Fibroblast of skin of right quadriceps (primary cell): Measurements from ENCODE around the gene SSTR5.

Experiments
- DNase-seq: peaks from one replicate; pipeline ENCODE4 v3.0.0-alpha.2; 2013

The SSTR5 gene

DNA sequence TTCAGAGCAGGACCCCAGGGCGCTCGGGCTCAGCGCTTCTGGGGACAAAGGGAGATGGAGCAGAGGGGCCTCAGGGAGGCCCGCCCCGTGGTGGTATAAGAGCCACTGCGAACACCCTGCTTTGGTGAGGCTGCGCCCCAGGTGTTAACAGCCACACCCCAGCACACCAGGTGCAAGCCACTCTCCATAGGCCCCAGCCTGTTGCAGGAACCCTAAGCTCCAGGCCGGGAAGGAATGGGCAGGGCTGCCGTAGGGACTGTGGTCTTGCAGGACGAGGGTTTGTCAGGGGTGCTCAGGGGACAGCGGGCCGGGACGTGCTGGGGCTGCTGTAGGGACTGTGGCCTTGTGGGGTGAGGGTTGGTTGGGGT lies 17.0 kb upstream of the SSTR5 start:
- DNase-seq: no peak

GRCh38 chr16:1056196-1056595 lies 16.4 kb upstream of the SSTR5 start:
- DNase-seq: no peak

- DNase-seq: no peak
These were observed 15.2 kb upstream of the SSTR5 start for GRCh38 chr16:1057252-1057932.

DNA sequence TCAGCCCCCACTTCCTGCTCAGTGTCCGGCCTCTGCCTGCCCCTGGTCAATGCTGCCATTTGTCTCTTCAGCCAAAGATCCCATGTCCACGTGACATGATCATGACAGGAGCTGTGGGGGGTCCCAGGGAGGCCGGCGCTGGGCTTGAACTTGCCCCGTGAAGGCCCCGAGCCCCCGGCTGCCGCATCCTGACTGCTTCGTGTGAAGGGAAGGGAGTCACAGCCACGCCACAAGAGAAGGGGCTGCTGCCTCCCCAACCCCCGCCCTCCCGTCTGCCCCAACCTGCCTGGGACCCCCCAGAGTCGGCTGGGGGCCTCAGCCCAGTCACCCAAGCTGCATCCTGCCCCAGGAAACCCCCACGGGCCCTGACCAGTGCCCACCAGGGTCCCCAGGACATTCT lies 14.3 kb upstream of the SSTR5 start:
- no peak for DNase-seq

DNA sequence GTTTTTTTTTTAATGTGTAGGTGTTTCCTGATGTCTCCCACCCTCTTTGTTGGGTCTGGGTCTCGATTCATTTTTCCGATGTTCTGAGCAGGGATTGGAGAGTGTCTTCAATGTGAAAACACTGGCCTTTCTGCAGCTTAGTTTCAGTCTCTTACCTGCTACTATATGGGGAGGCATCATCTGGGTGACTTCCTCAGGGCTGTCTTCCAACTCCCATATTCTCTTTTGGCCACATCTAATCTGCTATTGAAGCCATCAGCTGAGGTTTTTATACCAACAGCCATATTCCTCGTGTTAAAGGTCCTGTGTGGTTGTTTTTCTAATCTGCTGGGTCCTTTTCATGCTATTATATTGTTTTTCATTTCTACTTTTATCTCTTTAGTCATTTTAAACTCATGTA lies 13.2 kb upstream of the SSTR5 start:
- no peak for DNase-seq

DNA sequence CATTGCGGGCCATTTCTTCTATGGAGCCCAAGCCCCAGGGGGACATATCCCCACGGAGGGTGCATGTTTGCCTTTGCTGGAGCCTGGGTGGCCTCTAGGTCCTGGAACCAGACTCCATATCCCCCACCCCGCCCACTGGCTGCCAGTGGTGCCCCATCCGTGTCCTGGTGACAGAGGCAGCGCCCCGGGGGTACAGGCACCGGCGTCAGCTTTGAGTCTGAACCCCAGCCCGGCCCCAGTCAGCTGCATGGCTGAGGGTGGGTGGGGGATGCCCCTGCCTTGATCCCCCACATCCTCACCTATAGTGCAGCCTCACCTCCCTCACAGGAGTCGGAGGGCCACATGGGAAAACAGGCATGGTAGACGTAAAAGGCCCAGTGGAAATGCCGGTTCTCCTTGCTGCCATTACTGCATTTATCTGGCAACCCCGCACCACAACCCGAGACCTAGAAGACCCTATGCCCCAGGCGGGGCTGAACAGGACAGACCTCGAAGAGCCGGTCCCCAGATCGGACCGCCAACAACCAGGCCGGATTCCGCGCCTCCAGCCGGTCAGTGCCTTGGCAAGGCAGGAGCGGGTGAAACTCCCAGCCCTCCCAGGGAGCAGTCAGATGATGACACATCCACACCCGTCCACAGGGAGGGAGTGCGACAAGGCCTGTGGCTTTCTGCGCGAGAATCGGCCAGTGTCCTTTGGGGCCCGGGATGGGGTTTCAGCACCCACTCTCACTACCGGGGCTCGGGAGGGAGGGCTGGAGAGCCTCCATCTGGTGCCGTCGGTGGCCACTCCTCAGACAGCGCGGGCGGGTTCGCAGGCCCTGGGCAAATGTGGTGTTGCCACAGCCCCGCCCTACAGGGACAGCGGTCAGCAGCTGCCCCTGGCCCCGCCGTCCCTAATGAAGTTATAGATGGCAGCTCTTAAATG lies 11.9 kb upstream of the SSTR5 start:
- no peak for DNase-seq

GRCh38 chr16:1061769-1062505 lies 10.6 kb upstream of the SSTR5 start:
- no peak for DNase-seq

DNA sequence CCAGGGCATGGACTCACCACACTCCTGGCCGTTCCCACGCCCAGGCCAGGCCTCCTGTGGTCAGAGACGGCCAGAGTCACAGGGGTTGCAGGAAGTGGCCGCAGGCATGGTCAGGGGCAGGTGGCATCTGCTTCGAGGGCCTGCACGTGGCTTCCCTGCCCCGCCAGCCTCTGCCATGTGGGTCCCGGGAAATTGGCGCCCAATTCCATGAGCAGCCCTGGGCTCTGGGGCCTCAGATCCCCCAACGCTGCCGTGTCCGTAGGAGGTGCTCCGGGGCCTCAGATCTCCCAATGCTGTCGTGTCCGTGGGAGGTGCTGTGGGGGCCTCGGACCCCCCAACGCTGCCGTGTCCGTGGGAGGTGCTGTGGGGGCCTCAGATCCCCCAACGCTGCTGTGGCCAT lies 9.7 kb upstream of the SSTR5 start:
- DNase-seq: no peak

DNA sequence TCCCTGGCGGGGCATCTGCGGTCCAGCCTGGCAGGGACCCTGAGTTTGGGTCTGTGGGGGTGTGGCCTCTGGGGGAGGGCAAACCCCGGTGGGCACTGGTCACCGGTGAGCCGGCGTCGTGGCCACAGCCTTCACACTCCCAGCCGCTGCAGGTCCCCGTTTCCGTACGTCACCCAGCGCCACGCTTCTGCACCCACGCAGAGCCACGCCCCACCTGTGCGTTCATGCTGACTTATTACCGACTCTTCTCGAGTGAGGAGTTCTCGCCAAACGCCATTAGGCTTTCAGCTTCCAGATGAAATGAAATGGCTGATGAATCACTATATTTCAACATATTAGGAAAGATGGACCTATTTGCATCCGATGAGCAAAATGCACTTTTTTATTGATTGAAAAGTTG lies 8.8 kb upstream of the SSTR5 start:
- DNase-seq: no peak

DNA sequence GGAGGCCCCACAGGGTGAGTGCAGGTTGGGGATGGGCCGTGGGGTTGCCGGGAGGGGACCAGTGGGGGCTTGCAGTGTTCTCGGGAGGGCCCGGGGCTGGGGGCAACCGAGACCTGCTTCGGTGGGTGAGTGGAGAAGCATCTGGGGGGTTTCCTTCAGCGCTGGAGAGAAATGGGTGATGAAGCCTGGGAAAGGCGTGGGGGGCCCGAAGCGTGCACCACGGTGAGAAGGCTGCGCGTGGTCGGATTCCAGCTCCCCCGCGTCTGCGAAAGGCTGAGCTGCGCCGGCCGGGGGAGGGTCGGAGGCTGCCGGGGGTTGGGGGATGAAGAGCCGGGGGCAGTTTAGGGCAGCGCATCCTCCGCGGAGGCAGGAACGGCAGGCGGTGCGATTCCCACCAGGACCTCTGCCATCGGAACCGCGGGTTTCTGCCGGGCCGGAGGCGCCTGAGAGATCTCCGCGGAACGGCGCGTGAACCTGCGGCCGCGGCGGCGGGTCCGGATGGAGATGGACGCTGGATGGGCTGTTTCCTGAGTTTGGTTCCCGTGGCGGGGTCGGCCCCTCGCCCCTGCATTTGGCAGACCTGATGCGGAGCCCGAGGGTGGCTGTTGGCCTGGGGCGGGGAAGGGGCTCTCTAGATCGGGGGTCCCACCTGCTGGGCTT lies 6.9 kb upstream of the SSTR5 start:
- DNase-seq: no peak

- no peak for DNase-seq
These were observed 5.9 kb upstream of the SSTR5 start for GRCh38 chr16:1066584-1067172.

- DNase-seq: no peak
These were observed 4.9 kb upstream of the SSTR5 start for GRCh38 chr16:1067629-1068028.

- DNase-seq: no peak
These were observed 4.1 kb upstream of the SSTR5 start for GRCh38 chr16:1068451-1068850.

DNA sequence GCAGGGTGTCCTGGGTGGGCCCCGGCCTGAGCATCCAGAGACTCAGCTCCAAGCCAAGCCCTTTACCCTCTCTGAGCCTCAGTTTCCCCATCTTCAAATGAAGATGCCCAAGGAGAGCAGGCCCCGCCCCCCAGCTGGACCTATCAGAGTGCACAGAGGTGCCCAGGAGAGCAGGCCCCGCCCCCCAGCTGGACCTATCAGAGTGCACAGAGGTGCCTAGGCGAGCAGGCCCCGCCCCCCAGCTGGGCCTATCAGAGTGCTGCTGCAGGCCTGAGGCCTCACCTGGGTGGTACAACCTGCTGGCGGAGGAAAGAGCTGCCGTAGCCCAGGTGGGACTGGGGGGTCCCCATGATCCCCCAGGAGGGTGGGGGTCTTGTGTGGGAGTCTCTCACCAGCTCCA lies 3.4 kb upstream of the SSTR5 start:
- no peak for DNase-seq

DNA sequence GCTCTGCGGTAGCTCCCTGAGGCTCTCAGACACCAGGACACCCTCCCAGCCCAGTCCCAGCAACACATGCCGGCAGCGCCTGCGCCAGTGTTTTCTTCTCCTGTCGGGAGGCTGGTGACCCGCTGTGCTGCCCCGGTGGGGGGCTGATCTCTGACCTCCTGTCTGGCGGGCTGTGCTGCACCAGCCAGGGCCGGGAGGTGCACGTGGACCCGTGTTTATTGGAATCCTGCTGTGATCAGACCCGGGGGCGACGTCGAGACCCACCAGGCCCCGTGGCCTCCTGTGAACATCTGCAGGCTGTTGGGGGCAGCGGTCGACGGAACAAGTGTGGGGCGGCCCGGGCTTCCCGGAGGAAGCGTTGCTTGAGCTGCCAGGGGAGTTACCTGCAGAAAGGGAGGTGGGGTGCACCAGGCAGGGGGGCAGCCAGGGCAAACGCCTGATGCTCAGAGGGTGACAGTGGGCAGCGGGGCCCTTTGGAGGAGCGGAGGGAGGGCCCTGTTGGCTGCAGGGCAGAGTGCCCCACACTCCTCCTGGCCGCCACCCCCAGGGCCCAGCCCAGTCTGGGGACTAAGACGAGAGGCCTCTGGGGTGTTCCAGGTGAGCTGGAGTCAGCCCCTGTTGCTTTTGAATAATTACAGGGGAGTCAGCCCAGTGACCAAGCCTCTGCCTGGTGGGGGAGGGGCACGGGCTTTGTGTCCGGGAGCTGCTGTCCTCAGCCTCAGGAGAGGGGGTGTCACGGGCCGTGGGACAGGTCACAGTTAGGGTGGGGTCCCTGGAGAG lies 2.3 kb upstream of the SSTR5 start:
- DNase-seq: no peak

GRCh38 chr16:1070864-1071408 lies 1.6 kb upstream of the SSTR5 start:
- no peak for DNase-seq

DNA sequence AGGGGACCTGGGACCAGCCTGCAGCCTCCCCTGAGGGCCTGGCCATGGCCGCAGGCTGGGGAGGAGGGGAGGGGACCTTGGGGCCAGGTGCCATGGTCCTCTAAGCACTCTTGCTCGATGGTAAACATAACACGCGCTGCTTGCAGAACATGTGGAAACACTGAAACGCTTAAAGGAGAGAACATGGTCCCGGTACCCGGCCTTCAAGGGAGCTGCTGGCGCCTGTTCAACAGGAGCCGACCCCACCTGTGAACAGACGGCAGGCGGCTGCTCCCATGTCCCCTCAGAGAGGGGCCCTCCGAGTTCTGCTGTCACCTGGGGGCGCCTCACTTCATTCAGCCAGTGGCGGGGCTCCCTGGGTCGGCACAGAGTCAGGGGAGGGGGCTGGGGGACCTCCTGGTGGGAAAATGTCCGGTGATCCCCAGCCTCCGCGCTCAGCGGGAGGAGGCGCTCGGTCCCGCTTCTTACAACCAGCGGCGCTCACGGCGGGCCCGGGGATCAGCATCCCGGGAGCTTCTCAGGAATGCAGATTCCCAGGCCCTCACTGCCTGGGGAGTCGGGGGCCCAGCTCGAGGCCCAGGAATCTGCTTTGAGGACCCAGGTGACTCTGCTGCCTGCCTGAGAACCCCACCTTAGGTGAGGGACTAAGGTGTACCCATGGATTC lies 854 bp upstream of the SSTR5 start:
- DNase-seq: no peak

DNA sequence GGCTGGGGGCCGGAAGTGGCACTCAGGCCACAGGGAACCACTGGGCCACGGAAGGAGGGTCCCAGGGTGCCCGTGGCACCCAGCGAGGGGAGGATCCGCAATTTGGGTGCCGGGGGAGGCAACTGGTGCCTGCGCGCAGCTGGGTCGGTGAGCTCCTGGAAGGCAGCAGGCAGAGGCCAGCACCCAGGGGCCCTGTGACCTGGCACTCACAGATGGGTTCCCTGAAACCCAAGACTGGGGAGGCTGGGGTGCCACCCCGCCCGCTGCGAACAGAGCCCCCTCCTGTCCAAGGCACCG lies 663 bp downstream of the SSTR5 start:
- DNase-seq: no peak

DNA sequence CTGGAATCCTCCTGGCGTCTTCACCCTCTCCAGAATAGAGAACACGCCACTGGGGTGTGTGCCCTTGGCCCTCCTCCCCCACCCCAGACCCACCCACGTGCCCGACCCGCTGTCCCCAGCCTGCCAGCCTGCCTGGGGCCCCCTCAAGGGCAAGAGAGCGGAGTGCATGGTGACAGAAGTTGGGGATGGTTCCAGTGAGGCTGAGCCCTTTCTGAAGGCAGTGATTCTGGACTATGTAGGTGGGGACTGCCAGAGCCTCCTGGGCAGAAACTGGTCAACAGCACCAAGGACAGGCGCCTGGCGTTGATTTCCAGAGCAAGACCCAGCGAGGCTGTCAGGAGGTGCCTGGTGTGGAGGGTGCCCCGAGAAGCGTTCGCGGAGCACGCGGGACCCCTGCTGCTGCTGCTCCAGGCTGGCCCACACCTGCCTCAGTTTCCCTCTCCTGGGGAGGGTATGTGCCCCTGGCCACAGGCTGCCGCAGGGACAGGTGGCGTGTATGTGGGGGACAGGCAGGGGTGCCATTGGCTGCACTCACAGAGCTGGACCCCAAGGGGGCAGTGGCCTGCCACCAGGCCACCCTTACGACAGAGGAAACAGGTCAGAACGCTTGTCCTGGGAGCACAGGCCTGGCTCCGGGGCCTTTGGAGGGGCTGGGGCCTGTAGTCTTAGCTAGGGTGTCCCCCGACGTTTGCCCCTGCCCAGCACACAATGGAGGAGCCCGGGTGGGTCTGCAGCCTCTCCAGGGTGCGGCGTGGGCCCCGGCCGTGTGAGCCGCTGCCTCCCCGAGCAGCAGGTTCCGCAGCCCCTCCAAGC lies 1.2 kb downstream of the SSTR5 start:
- DNase-seq: no peak

DNA sequence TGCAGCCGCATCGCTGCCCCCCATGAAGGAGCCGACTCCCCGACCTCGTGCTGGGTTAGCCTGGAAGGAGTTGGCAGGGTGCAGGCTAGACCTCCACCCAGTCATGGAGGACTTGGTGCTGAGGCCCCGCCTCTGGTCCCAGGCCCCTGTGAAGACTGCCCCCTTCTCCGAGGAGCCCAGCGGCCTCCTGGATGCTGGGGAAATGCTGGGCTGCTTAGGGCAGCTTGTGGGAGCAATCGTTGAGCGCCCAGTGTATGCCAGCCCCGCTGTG lies 1.8 kb downstream of the SSTR5 start:
- no peak for DNase-seq

GRCh38 chr16:1075546-1075945 lies 3.0 kb downstream of the SSTR5 start:
- no peak for DNase-seq
